GM10266 (cell line): Measurements from ENCODE around the gene COL8A2.

ENCODE experiments used
- DNase-seq: peaks from one replicate; pipeline ENCODE4 v3.0.0; 2012; ENCODE audit errors: extremely low spot score
- CTCF ChIP-seq: IDR thresholded peaks from 2 replicates; pipeline ENCODE4 v1.5.1; 2012; ENCODE audit warnings: mild to moderate bottlenecking, low read depth; ENCODE audit not compliant: control insufficient read depth, insufficient read depth; ENCODE audit errors: missing control alignments

Gene COL8A2

GRCh38 chr1:36084497-36085115, 40.4 kb downstream of the COL8A2 start:
- peak; percentile 31 for DNase-seq
- TF ChIP-seq CTCF = no peak

- TF ChIP-seq CTCF = no peak
- peak; percentile 69 for DNase-seq
Observed at GRCh38 chr1:36083635-36084496, 41.2 kb downstream of the COL8A2 start, which contains the start of gene TEKT2. Gene TEKT2, plus strand, starts transcription at chr1:36084094. Its CDS starts 828 bp downstream, at chr1:36084922.

- DNase-seq = no peak
Observed at GRCh38 chr1:36083219-36083618, 41.8 kb downstream of the COL8A2 start.

GRCh38 chr1:36081926-36082485, 43.0 kb downstream of the COL8A2 start:
- no peak for TF ChIP-seq CTCF
- peak; percentile 16 for DNase-seq

More at GRCh38 chr1:36083219-36083618, 41.8 kb downstream of the COL8A2 start:
- TF ChIP-seq CTCF = no peak

GRCh38 chr1:36080801-36081200, 44.2 kb downstream of the COL8A2 start:
- no peak for TF ChIP-seq CTCF
- no peak for DNase-seq

- DNase-seq = no peak
- no peak for TF ChIP-seq CTCF
Observed at GRCh38 chr1:36080236-36080635, 44.8 kb downstream of the COL8A2 start.
